IMR-90 (cell line): Measurements from ENCODE around the gene RYR2. TPM values are rescaled to one million over a fixed set of nuclear protein-coding genes. Genes with fewer than 3 reads are reported as not detected.

Source experiments
- ATAC-seq: fragments of 200-7000 bp; cut with Tn5 transposase; 2 replicates; pipeline ENCODE4 v1.9.1; 2020; ENCODE audit warnings: low read depth, mild to moderate bottlenecking, moderate library complexity
- BruUV-seq: library from RNA; stranded (reverse); fragments of 400-500 nt; replicated peaks from 2 replicates; lab custom pipeline; 2021; lab: Mats Ljungman, UMichigan
- CTCF ChIA-PET: fragments of 300-600 bp; formaldehyde crosslinking; extraction: SDS; loops from one replicate; lab custom pipeline; 2021; ENCODE audit warnings: antibody characterized with exemption; lab: Yijun Ruan, JAX
- POLR2A ChIA-PET: fragments of 300-600 bp; sonication (Branson Sonifier 250); formaldehyde crosslinking; loops from one replicate; lab custom pipeline; 2022; ENCODE audit warnings: antibody characterized with exemption; ENCODE audit not compliant: unreplicated experiment; lab: Charles Lee
- DNase-seq: peaks from one replicate; pipeline ENCODE4 v3.0.0; 2013
- H2AFZ ChIP-seq: replicated peaks from 2 replicates; pipeline ENCODE3; 2013; ENCODE audit warnings: low read length, mild to moderate bottlenecking; ENCODE audit not compliant: poor library complexity
- H2AK5ac ChIP-seq: 2 replicates; pipeline ENCODE4 v1.6.1; 2013; ENCODE audit warnings: low read depth, low read length, inconsistent platforms
- H2AK9ac ChIP-seq: replicated peaks from 2 replicates; pipeline ENCODE3; 2013; ENCODE audit warnings: mild to moderate bottlenecking, low read depth, low read length, moderate library complexity; ENCODE audit not compliant: poor library complexity
- H2BK120ac ChIP-seq: 2 replicates; pipeline ENCODE4 v1.6.1; 2013; ENCODE audit warnings: low read depth, low read length, inconsistent platforms
- H2BK15ac ChIP-seq: 3 replicates; pipeline ENCODE4 v1.6.1; 2013; ENCODE audit warnings: low read depth, low read length, inconsistent platforms
- H2BK20ac ChIP-seq: 2 replicates; pipeline ENCODE4 v1.6.1; 2013; ENCODE audit warnings: low read depth, mild to moderate bottlenecking, inconsistent platforms, low read length, moderate library complexity
- H2BK5ac ChIP-seq: 2 replicates; pipeline ENCODE4 v1.6.1; 2013; ENCODE audit warnings: mild to moderate bottlenecking, low read depth, low read length, inconsistent platforms; ENCODE audit not compliant: poor library complexity, severe bottlenecking
- H3K14ac ChIP-seq: replicated peaks from 2 replicates; pipeline ENCODE4 v1.6.1; 2013; ENCODE audit warnings: low read depth, low read length, inconsistent platforms
- H3K18ac ChIP-seq: 2 replicates; pipeline ENCODE4 v1.6.1; 2013; ENCODE audit warnings: low read depth, low read length, control low read depth
- H3K23ac ChIP-seq: 2 replicates; pipeline ENCODE4 v1.6.1; 2013; ENCODE audit warnings: low read depth, low read length, inconsistent platforms
- H3K27ac ChIP-seq: 2 replicates; pipeline ENCODE4 v1.5.1; 2013; ENCODE audit warnings: mild to moderate bottlenecking, control low read depth, low read length; ENCODE audit not compliant: insufficient read depth
- H3K27me3 ChIP-seq: 2 replicates; pipeline ENCODE4 v1.6.1; 2013; ENCODE audit warnings: low read length; ENCODE audit not compliant: control insufficient read depth, insufficient read depth
- H3K36me3 ChIP-seq: 2 replicates; pipeline ENCODE4 v1.6.1; 2013; ENCODE audit warnings: low read length, mixed read lengths; ENCODE audit not compliant: control insufficient read depth, insufficient read depth
- H3K4ac ChIP-seq: 2 replicates; pipeline ENCODE4 v1.6.1; 2013; ENCODE audit warnings: low read depth, low read length, inconsistent platforms
- H3K4me1 ChIP-seq: 2 replicates; pipeline ENCODE4 v1.6.1; 2013; ENCODE audit warnings: low read length, mixed read lengths; ENCODE audit not compliant: control insufficient read depth, insufficient read depth
- H3K4me2 ChIP-seq: 2 replicates; pipeline ENCODE4 v1.6.1; 2013; ENCODE audit warnings: low read depth, mild to moderate bottlenecking, control low read depth, low read length, moderate library complexity
- H3K4me3 ChIP-seq: 2 replicates; pipeline ENCODE4 v1.5.1; 2013; ENCODE audit warnings: low read depth, mild to moderate bottlenecking, control low read depth, low read length, moderate library complexity; ENCODE audit not compliant: insufficient read depth
- H3K56ac ChIP-seq: 2 replicates; pipeline ENCODE4 v1.6.1; 2013; ENCODE audit warnings: low read length, inconsistent platforms; ENCODE audit not compliant: insufficient read depth; ENCODE audit errors: extremely low read depth
- H3K79me1 ChIP-seq, 2 experiments: 2 replicates each; pipeline ENCODE4 v1.6.1; 2013; ENCODE audit warnings: low read length in 2 of 2, inconsistent platforms in 1 of 2, low read depth in 1 of 2
- H3K9ac ChIP-seq: 2 replicates; pipeline ENCODE4 v1.6.1; 2013; ENCODE audit warnings: low read depth, low read length, control low read depth
- H3K9me1 ChIP-seq: 2 replicates; pipeline ENCODE4 v1.6.1; 2013; ENCODE audit warnings: low read length, inconsistent platforms; ENCODE audit not compliant: insufficient read depth
- H3K9me3 ChIP-seq: 2 replicates; pipeline ENCODE4 v1.6.1; 2013; ENCODE audit warnings: low read length; ENCODE audit not compliant: control insufficient read depth, insufficient read depth
- H4K20me1 ChIP-seq: 2 replicates; pipeline ENCODE4 v1.6.1; 2013; ENCODE audit warnings: low read length, inconsistent platforms; ENCODE audit not compliant: insufficient read depth
- H4K5ac ChIP-seq: 2 replicates; pipeline ENCODE4 v1.6.1; 2013; ENCODE audit warnings: mild to moderate bottlenecking, low read depth, low read length, control low read depth
- H4K8ac ChIP-seq, 2 experiments: 2 replicates each; pipeline ENCODE4 v1.6.1; 2013; ENCODE audit warnings: low read depth in 2 of 2, low read length in 2 of 2, control low read depth in 1 of 2, inconsistent platforms in 1 of 2
- H4K91ac ChIP-seq: 2 replicates; pipeline ENCODE4 v1.6.1; 2013; ENCODE audit warnings: low read depth, low read length, inconsistent platforms; ENCODE audit not compliant: insufficient read depth
- BHLHE40 ChIP-seq: fragments of 150-350 bp; IDR thresholded peaks from 2 replicates; pipeline ENCODE4 v1.6.1; 2016; ENCODE audit warnings: mild to moderate bottlenecking, low read depth, low read length
- MAFK ChIP-seq: IDR thresholded peaks from 2 replicates; pipeline ENCODE4 v1.6.1; 2012; ENCODE audit warnings: low read depth, low read length, improper control_type of control experiment
- MAZ ChIP-seq: IDR thresholded peaks from 2 replicates; pipeline ENCODE4 v1.6.1; 2012; ENCODE audit warnings: low read depth, mild to moderate bottlenecking, low read length, improper control_type of control experiment, moderate library complexity, borderline replicate concordance
- NFE2L2 ChIP-seq: fragments of 150-350 bp; IDR thresholded peaks from 2 replicates; pipeline ENCODE4 v1.6.1; 2016; ENCODE audit warnings: low read depth, mild to moderate bottlenecking, low read length
- RFX5 ChIP-seq: IDR thresholded peaks from 2 replicates; pipeline ENCODE4 v1.8.0; 2012; ENCODE audit warnings: low read depth, mild to moderate bottlenecking, low read length, moderate library complexity
- WGBS, 2 experiments: methylation state at CpG; one replicate each; pipeline versions ENCODE4 v1.1.5 to v1.1.7; 2013; ENCODE audit warnings: missing lambda C conversion rate in 2 of 2; ENCODE audit not compliant: insufficient read length in 1 of 2; ENCODE audit errors: extremely low coverage in 2 of 2; 5-methylcytosine and 5-hydroxymethylcytosine counted together
- dilution Hi-C: fragments of 300-500 bp; cut with HindIII; formaldehyde crosslinking; loops from one replicate; pipeline ENCODE4 v1.14.3; 2018; ENCODE audit warnings: low sequenced_read_pairs; ENCODE audit not compliant: unreplicated experiment
- in situ Hi-C: fragments of 300-500 bp; cut with MboI; formaldehyde crosslinking; loops from 3 replicates; pipeline ENCODE4 v1.14.3; 2019; ENCODE audit warnings: low sequenced_read_pairs, inconsistent platforms, mixed read lengths
- intact Hi-C: fragments of 100-400 bp; cut with micrococcal nuclease; formaldehyde crosslinking; loops from 2 replicates; pipeline ENCODE4 v1.10.0; 2022
- polyA plus RNA-seq, 3 experiments: library from polyadenylated mRNA; depleted of rRNA; stranded (reverse); fragments of >200 nt; gene quantifications; 2 replicates each; pipeline ENCODE4 v1.2.3, GENCODE V29; 2012; ENCODE audit warnings: low replicate concordance in 1 of 3
- total RNA-seq: library from RNA; depleted of rRNA; stranded (reverse); fragments of >200 nt; gene quantifications from 2 replicates; pipeline ENCODE4 v1.2.3, GENCODE V29; 2012

RYR2 gene
- total and polyA plus RNA-seq, 2 of the 4 experiments (the other 2 are of a cell fraction): not detected

DNA sequence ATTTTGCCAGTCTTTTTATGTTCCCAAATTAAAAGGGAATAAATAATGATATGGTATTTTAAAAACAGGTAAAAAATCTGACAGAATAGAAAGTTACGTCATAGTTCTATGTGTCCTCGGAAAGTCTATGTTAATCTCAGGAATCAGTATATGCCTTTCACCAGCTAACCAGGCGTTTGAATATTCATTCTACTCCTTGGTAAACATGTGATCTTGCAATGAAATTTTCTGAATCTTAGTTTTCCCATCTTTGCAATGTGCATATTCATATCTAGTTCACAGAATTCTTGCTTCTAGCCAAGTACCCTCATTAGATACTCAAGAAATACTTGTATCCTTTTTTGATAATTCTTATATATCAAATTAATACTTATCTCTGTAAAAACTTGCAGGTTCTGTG is 669.3 kb downstream of the RYR2 start:
- Histone ChIP-seq H2BK120ac (no peak overlapping the region), H3K23ac (no peak overlapping the region), H2AFZ (no peak overlapping the region), H4K8ac (no peak overlapping the region), H2BK5ac (no peak overlapping the region), H3K4me3 (no peak overlapping the region), H3K27me3 (no peaks in the 10 kb centered on the region), H3K4ac (no peak overlapping the region), H3K79me1 (no peaks in the 10 kb centered on the region), H3K14ac (no peak overlapping the region), H3K9me1 (no peaks in the 10 kb centered on the region), H3K9me3 (peaks cover 2% of the 10 kb centered on the region; the same call in 1 of the 2 replicates), H3K18ac (no peak overlapping the region), H3K4me1 (no peaks in the 10 kb centered on the region), H3K56ac (no peak overlapping the region), H4K5ac (no peak overlapping the region), H3K9ac (no peak overlapping the region), H3K36me3 (no peaks in the 10 kb centered on the region), H3K4me2 (no peak overlapping the region), H2AK5ac (no peak overlapping the region), H2AK9ac (no peak overlapping the region), H3K27ac (no peak overlapping the region), H4K91ac (no peak overlapping the region), H2BK15ac (no peak overlapping the region), H2BK20ac (no peak overlapping the region), H4K20me1 (no peaks in the 10 kb centered on the region)
- TF ChIP-seq MAZ (no peak), MAFK (no peak), RFX5 (no peak), BHLHE40 (no peak), NFE2L2 (no peak)
- ATAC-seq: no peak
- intact Hi-C loops (no loop called here), in situ Hi-C loops (no loop called here), dilution Hi-C loops (no loop called here)
- WGBS, 2 experiments: no CpG with 5 or more reads among the region's 3 CpGs
- DNase-seq: no peak
- CTCF ChIA-PET: no interaction called here
- POLR2A ChIA-PET: no interaction called here
- BruUV-seq: no TSS peak
